ENCODE measurements around the gene CIB4. TPM values are rescaled to one million over a fixed set of nuclear protein-coding genes. Genes with fewer than 3 reads are reported as not detected.
A peak's percentile ranks its signal among the peaks of the same experiment; 100 is the strongest.

CIB4 gene
- total and polyA plus RNA-seq, 2 of the 13 experiments (the other 11 are each of a cell fraction or from before 2014, with no cell fraction given): not detected

DNA sequence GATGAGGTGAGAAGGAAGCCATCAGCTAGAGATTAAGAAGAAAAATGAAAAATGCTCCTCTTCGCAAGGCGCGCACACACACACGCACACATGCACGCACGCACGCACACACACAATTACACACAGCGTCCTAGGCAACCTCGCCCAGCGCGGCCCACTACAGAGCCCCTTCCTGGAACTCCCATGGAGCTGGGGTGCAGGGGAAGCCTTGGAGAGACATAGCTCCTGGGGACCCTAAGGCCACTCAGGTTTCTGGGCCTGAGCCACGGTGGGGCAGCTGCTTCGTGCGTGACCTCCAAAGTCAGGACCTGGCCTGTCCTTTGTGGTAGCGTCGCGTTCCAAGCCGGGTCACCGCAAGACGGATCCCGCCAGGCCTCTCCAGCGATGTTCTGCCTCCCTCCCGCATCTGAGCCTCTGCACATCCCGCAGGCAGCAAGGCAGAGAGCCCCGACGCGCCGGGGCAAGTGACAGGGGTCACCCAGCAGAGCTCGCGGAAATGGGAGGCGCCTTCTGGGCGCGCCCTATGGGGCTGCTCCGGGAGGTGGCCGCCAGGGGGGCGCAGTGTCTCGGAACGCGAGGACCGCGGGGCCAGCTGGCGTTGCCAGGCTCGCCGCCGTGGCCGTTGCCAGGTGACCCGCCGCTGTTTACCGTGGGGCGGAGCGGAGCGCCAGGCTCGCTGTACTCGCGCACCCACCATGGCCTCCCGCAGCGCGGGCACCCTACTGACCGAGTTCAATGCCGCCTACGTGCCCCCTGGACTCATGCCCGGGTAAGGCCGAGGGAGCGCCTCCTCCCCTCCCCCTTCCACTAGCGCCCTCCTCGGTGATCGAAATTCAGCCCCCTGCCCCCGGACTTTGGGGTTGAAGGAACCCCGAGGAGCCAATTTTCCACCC, 79.0 kb downstream of the CIB4 start (continued):
- TF ChIP-seq, protein P1, sequence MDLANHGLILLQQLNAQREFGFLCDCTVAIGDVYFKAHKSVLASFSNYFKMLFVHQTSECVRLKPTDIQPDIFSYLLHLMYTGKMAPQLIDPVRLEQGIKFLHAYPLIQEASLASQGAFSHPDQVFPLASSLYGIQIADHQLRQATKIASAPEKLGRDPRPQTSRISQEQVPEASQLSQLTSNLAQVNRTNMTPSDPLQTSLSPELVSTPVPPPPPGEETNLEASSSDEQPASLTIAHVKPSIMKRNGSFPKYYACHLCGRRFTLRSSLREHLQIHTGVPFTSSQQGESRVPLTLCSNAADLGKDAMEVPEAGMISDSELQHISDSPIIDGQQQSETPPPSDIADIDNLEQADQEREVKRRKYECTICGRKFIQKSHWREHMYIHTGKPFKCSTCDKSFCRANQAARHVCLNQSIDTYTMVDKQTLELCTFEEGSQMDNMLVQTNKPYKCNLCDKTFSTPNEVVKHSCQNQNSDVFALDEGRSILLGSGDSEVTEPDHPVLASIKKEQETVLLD (CRISPR knock-in tag; IDR thresholded peaks at IDR 0.05; ENCODE audit: low read depth): no peak
- TF ChIP-seq, protein P2, sequence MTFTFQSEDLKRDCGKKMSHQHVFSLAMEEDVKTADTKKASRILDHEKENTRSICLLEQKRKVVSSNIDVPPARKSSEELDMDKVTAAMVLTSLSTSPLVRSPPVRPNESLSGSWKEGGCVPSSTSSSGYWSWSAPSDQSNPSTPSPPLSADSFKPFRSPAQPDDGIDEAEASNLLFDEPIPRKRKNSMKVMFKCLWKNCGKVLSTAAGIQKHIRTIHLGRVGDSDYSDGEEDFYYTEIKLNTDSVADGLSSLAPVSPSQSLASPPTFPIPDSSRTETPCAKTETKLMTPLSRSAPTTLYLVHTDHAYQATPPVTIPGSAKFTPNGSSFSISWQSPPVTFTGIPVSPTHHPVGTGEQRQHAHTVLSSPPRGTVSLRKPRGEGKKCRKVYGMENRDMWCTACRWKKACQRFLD (CRISPR knock-in tag; IDR thresholded peaks at IDR 0.05; ENCODE audit: borderline replicate concordance): no peak
- TF ChIP-seq THAP11 (CRISPR knock-in tag; IDR thresholded peaks at IDR 0.05): 0 out of 2 replicates have a peak, but pooled peaks have one; percentile 23
- TF ChIP-seq ZNF33A (CRISPR knock-in tag; IDR thresholded peaks at IDR 0.05; ENCODE audit: borderline replicate concordance): no peak
- peak; percentile 64 for TF ChIP-seq HDAC1 (CRISPR knock-in tag; IDR thresholded peaks at IDR 0.05)
- TF ChIP-seq, protein P3, sequence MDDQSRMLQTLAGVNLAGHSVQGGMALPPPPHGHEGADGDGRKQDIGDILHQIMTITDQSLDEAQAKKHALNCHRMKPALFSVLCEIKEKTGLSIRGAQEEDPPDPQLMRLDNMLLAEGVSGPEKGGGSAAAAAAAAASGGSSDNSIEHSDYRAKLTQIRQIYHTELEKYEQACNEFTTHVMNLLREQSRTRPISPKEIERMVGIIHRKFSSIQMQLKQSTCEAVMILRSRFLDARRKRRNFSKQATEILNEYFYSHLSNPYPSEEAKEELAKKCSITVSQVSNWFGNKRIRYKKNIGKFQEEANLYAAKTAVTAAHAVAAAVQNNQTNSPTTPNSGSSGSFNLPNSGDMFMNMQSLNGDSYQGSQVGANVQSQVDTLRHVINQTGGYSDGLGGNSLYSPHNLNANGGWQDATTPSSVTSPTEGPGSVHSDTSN (CRISPR knock-in tag; IDR thresholded peaks at IDR 0.05; ENCODE audit: borderline replicate concordance): no peak
- TF ChIP-seq, protein P4, sequence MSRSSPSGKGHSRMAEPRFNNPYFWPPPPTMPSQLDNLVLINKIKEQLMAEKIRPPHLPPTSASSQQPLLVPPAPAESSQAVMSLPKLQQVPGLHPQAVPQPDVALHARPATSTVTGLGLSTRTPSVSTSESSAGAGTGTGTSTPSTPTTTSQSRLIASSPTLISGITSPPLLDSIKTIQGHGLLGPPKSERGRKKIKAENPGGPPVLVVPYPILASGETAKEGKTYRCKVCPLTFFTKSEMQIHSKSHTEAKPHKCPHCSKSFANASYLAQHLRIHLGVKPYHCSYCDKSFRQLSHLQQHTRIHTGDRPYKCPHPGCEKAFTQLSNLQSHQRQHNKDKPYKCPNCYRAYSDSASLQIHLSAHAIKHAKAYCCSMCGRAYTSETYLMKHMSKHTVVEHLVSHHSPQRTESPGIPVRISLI (CRISPR knock-in tag; IDR thresholded peaks at IDR 0.05; ENCODE audit: borderline replicate concordance): no peak
- peak; percentile 53 for TF ChIP-seq YY1 (IDR thresholded peaks at IDR 0.05; ENCODE audit: insufficient read depth, insufficient replicate concordance, low read depth, low read length)
- TF ChIP-seq ZSCAN12 (CRISPR knock-in tag; IDR thresholded peaks at IDR 0.05): no peak
- peak; percentile 55; the same call in 1 of the 2 replicates for TF ChIP-seq POGZ (CRISPR knock-in tag; IDR thresholded peaks at IDR 0.05)
- TF ChIP-seq NR1H2 (CRISPR knock-in tag; IDR thresholded peaks at IDR 0.05; ENCODE audit: borderline replicate concordance, low read depth): no peak
- no peak for TF ChIP-seq DR1 (CRISPR knock-in tag; IDR thresholded peaks at IDR 0.05)
- no peak for TF ChIP-seq ZNF263 (CRISPR knock-in tag; IDR thresholded peaks at IDR 0.05)
- TF ChIP-seq, protein P5, sequence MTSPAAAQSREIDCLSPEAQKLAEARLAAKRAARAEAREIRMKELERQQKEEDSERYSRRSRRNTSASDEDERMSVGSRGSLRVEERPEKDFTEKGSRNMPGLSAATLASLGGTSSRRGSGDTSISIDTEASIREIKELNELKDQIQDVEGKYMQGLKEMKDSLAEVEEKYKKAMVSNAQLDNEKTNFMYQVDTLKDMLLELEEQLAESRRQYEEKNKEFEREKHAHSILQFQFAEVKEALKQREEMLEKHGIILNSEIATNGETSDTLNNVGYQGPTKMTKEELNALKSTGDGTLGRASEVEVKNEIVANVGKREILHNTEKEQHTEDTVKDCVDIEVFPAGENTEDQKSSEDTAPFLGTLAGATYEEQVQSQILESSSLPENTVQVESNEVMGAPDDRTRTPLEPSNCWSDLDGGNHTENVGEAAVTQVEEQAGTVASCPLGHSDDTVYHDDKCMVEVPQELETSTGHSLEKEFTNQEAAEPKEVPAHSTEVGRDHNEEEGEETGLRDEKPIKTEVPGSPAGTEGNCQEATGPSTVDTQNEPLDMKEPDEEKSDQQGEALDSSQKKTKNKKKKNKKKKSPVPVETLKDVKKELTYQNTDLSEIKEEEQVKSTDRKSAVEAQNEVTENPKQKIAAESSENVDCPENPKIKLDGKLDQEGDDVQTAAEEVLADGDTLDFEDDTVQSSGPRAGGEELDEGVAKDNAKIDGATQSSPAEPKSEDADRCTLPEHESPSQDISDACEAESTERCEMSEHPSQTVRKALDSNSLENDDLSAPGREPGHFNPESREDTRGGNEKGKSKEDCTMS (CRISPR knock-in tag; conservative IDR thresholded peaks at IDR 0.05): no peak
- TF ChIP-seq GATA4 (IDR thresholded peaks at IDR 0.05; ENCODE audit: borderline replicate concordance, low read depth): no peak
- 0 out of 2 replicates have a peak, but pooled peaks have one; percentile 9 for TF ChIP-seq HNF4A (CRISPR knock-in tag; IDR thresholded peaks at IDR 0.05)
- TF ChIP-seq, protein P6, sequence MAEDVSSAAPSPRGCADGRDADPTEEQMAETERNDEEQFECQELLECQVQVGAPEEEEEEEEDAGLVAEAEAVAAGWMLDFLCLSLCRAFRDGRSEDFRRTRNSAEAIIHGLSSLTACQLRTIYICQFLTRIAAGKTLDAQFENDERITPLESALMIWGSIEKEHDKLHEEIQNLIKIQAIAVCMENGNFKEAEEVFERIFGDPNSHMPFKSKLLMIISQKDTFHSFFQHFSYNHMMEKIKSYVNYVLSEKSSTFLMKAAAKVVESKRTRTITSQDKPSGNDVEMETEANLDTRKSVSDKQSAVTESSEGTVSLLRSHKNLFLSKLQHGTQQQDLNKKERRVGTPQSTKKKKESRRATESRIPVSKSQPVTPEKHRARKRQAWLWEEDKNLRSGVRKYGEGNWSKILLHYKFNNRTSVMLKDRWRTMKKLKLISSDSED (CRISPR knock-in tag; IDR thresholded peaks at IDR 0.05): no peak
- no peak for TF ChIP-seq PAX8 (CRISPR knock-in tag; IDR thresholded peaks at IDR 0.05; ENCODE audit: borderline replicate concordance)
- no peak for TF ChIP-seq HOXA7 (CRISPR knock-in tag; IDR thresholded peaks at IDR 0.05)

Measured in HepG2 (cell line).